K562 (cell line): ENCODE data around the gene DST. TPM values are rescaled to one million over a fixed set of nuclear protein-coding genes. Genes with fewer than 3 reads are reported as not detected.

Experiments used
- ATAC-seq: fragments of 200-7000 bp; cut with Tn5 transposase; 3 replicates; pipeline ENCODE4 v1.9.1; 2020; ENCODE audit warnings: moderate library complexity
- BruUV-seq: library from RNA; stranded (reverse); fragments of 400-500 nt; replicated peaks from 2 replicates; lab custom pipeline; 2021; lab: Mats Ljungman, UMichigan
- CTCF ChIA-PET: fragments of 300-600 bp; formaldehyde crosslinking; extraction: SDS; loops from one replicate; lab custom pipeline; 2021; ENCODE audit warnings: low intra/inter-chr PET ratio; lab: Yijun Ruan, JAX
- POLR2A ChIA-PET: fragments of 300-600, 350-650 bp; sonication (Branson Sonifier 250); formaldehyde crosslinking; extraction: SDS; loops from one replicate; lab custom pipeline; 2021; ENCODE audit warnings: antibody characterized with exemption, inconsistent platforms; lab: Yijun Ruan, JAX
- DNase-seq, 4 experiments: peaks; one replicate each; pipeline versions ENCODE4 v3.0.0 to v3.0.0-alpha.2; 2011 to 2018; ENCODE audit warnings: low spot score in 3 of 4, mixed read lengths in 3 of 4; ENCODE audit errors: extremely low read depth in 1 of 4
- FAIRE-seq: peaks from 2 replicates; lab custom pipeline; 2011; peaks lifted over from hg19 to GRCh38; lab: Jason Lieb, UNC
- H2AFZ ChIP-seq: 2 replicates; pipeline ENCODE4 v1.6.0; 2011; ENCODE audit warnings: low read depth, low read length, control low read depth, inconsistent platforms
- H3K27ac ChIP-seq: fragments of 200-600 bp; 3 replicates; pipeline ENCODE4 v1.8.0; 2011; ENCODE audit warnings: low read depth, mild to moderate bottlenecking, control low read depth, inconsistent platforms, low read length, moderate library complexity, mixed read lengths; ENCODE audit errors: extremely low read depth
- H3K27me3 ChIP-seq, 2 experiments: fragments of 300-600 bp in 1 of 2; 2 replicates in 1 of 2; 3 replicates in 1 of 2; pipeline versions ENCODE4 v1.6.0 to v1.8.0; 2011; ENCODE audit warnings: inconsistent platforms in 2 of 2, low read length in 2 of 2, mild to moderate bottlenecking in 1 of 2, mixed read lengths in 1 of 2, moderate library complexity in 1 of 2; ENCODE audit not compliant: control insufficient read depth in 2 of 2, insufficient read depth in 2 of 2
- H3K36me3 ChIP-seq: fragments of 300-600 bp; 3 replicates; pipeline ENCODE4 v1.8.0; 2011; ENCODE audit warnings: mild to moderate bottlenecking, low read length, inconsistent platforms; ENCODE audit not compliant: control insufficient read depth, insufficient read depth
- H3K4me1 ChIP-seq, 2 experiments: fragments of 200-600 bp in 1 of 2; replicated peaks in 1 of 2; 2 replicates in 1 of 2; 3 replicates in 1 of 2; pipeline versions ENCODE4 v1.5.1 to v1.8.0; 2011; ENCODE audit warnings: inconsistent platforms in 2 of 2, low read length in 2 of 2, mild to moderate bottlenecking in 1 of 2, mixed read lengths in 1 of 2, moderate library complexity in 1 of 2; ENCODE audit not compliant: control insufficient read depth in 2 of 2, insufficient read depth in 2 of 2
- H3K4me2 ChIP-seq: 2 replicates; pipeline ENCODE4 v1.6.1; 2011; ENCODE audit warnings: low read length, control low read depth, inconsistent platforms, mixed read lengths; ENCODE audit not compliant: insufficient read depth
- H3K4me3 ChIP-seq: fragments of 200-600 bp; sonication (generic), shearing (Covaris generic); 2 replicates; pipeline ENCODE4 v1.5.1; 2016; ENCODE audit warnings: control low read depth, inconsistent platforms
- H3K79me2 ChIP-seq: fragments of 200-600 bp; 3 replicates; pipeline ENCODE4 v1.8.0; 2011; ENCODE audit warnings: low read length, inconsistent platforms; ENCODE audit not compliant: control insufficient read depth, insufficient read depth
- H3K9ac ChIP-seq, 2 experiments: 2 replicates each; pipeline versions ENCODE4 v1.6.0 to v1.6.1; 2011; ENCODE audit warnings: low read depth in 2 of 2, low read length in 2 of 2, control low read depth in 1 of 2, inconsistent platforms in 1 of 2, mild to moderate bottlenecking in 1 of 2, mixed read lengths in 1 of 2; ENCODE audit not compliant: insufficient read depth in 1 of 2
- H3K9me1 ChIP-seq: one replicate; pipeline ENCODE4 v1.6.0; 2011; ENCODE audit warnings: inconsistent platforms, mild to moderate bottlenecking, low read length, moderate library complexity; ENCODE audit not compliant: control insufficient read depth, insufficient read depth
- H3K9me3 ChIP-seq: replicated peaks from 2 replicates; pipeline ENCODE4 v1.5.1; 2011; ENCODE audit warnings: low read depth, low read length, inconsistent platforms; ENCODE audit not compliant: control insufficient read depth, insufficient read depth
- H4K20me1 ChIP-seq: replicated peaks from 2 replicates; pipeline ENCODE4 v1.6.1; 2011; ENCODE audit warnings: low read length, inconsistent platforms, mixed read lengths; ENCODE audit not compliant: control insufficient read depth, insufficient read depth
- CBFA2T3 ChIP-seq: fragments of 450-650 bp; IDR thresholded peaks from 2 replicates; pipeline ENCODE4 v1.6.1; 2017
- NEUROD1 ChIP-seq: fragments of 150-350 bp; IDR thresholded peaks from 2 replicates; pipeline ENCODE4 v1.6.1; 2014; ENCODE audit warnings: borderline replicate concordance, low read length, low read depth; ENCODE audit not compliant: partially characterized antibody
- NFE2 ChIP-seq: IDR thresholded peaks from 2 replicates; pipeline ENCODE4 v1.6.1; 2014; ENCODE audit warnings: antibody characterized with exemption, low read depth
- PHB2 ChIP-seq: fragments of 450-650 bp; IDR thresholded peaks from 2 replicates; pipeline ENCODE4 v1.6.1; 2017; ENCODE audit warnings: low read depth
- PURB ChIP-seq: sonication (generic); formaldehyde crosslinking; IDR thresholded peaks from 2 replicates; pipeline ENCODE4 v1.9.0; 2021; ENCODE audit warnings: low read depth, mild to moderate bottlenecking, missing genetic modification reagents
- TFE3 ChIP-seq: fragments of 450-650 bp; formaldehyde crosslinking; IDR thresholded peaks from 2 replicates; pipeline ENCODE4 v1.4.0; 2020; ENCODE audit warnings: mild to moderate bottlenecking, mixed read lengths
- ZBTB8A ChIP-seq: fragments of 450-650 bp; IDR thresholded peaks from 2 replicates; pipeline ENCODE4 v1.6.1; 2018; ENCODE audit warnings: mild to moderate bottlenecking, moderate library complexity; ENCODE audit not compliant: partially characterized antibody
- ZNF23 ChIP-seq: fragments of 250-450 bp; sonication (Bioruptor Pico); IDR thresholded peaks from 2 replicates; pipeline ENCODE4 v1.4.0; 2020; ENCODE audit warnings: mild to moderate bottlenecking
- ZNF436 ChIP-seq: fragments of 250-450, 450-650 bp; sonication (Bioruptor Pico); formaldehyde crosslinking; IDR thresholded peaks from 2 replicates; pipeline ENCODE4 v1.7.0; 2020; ENCODE audit warnings: mild to moderate bottlenecking
- WGBS: fragments of 100-300 bp; shearing (Covaris generic); methylation state at CpG from one replicate; pipeline ENCODE4 v1.1.6; 2016; ENCODE audit warnings: low coverage, mixed read lengths; ENCODE audit not compliant: insufficient coverage; ENCODE audit errors: missing lambda C conversion rate; 5-methylcytosine and 5-hydroxymethylcytosine counted together
- in situ Hi-C: fragments of 300-500 bp; cut with MboI; formaldehyde crosslinking; loops from 4 replicates; pipeline ENCODE4 v1.15.0; 2018; ENCODE audit warnings: inconsistent platforms, mixed read lengths
- intact Hi-C: fragments of 100-400 bp; cut with micrococcal nuclease; formaldehyde crosslinking; loops from 2 replicates; pipeline ENCODE4 v1.14.2; 2022
- polyA plus RNA-seq, 8 experiments: library from polyadenylated mRNA; depleted of rRNA in 4 of 8; stranded (reverse) in 5 of 8; unstranded in 3 of 8; fragments of >200 nt; fragmentation: Nextera tagmentation in 2 of 8; fragmentation: Illumina TruSeq in 1 of 8; extraction: Ambion mirVana in 2 of 8; extraction: Trizol in 1 of 8; gene quantifications; 2 replicates each; pipeline versions ENCODE4 v1.2.1 to v1.2.3, GENCODE V29; 2011 to 2014; ENCODE audit warnings: inconsistent platforms in 1 of 8, missing spikeins in 1 of 8
- total RNA-seq, 7 experiments: library from RNA; depleted of rRNA in 6 of 7; stranded (reverse); fragments of >200 nt in 6 of 7; fragmentation: Illumina TruSeq in 2 of 7; extraction: Trizol in 2 of 7; gene quantifications; 2 replicates each; pipeline versions ENCODE4 v1.2.1 to v1.2.3, GENCODE V29; 2011 to 2021; ENCODE audit warnings: low replicate concordance in 1 of 7
- TF ChIP-seq, protein P1 (sequence below): sonication (generic); IDR thresholded peaks from 2 replicates; pipeline ENCODE4 v1.6.1; 2016
- TF ChIP-seq, protein P2 (sequence below): fragments of 450-650 bp; IDR thresholded peaks from 2 replicates; pipeline ENCODE4 v1.7.1; 2018; ENCODE audit warnings: mild to moderate bottlenecking, low read depth; ENCODE audit not compliant: partially characterized antibody
- TF ChIP-seq, protein P3 (sequence below): fragments of 450-650 bp; formaldehyde crosslinking; IDR thresholded peaks from 2 replicates; pipeline ENCODE4 v1.4.0; 2020; ENCODE audit warnings: mild to moderate bottlenecking, moderate library complexity
- TF ChIP-seq, protein P4 (sequence below): conservative IDR thresholded peaks from 2 replicates; pipeline ENCODE4 v1.6.1; 2011; ENCODE audit warnings: low read depth, mild to moderate bottlenecking, low read length; ENCODE audit not compliant: control insufficient read depth

DST gene
- total and polyA plus RNA-seq, 9 of the 15 experiments (the other 6 are each of a cell fraction or from before 2014, with no cell fraction given) = 5.2 to 21.9 (median 13.3) TPM

GRCh38 chr6:56556751-56557540 lies 85.7 kb downstream of the DST start:
- Histone ChIP-seq H4K20me1 (no peaks in the 10 kb centered on the region), H3K4me2 (no peak overlapping the region), H3K27me3 (no peaks in the 10 kb centered on the region), H2AFZ (no peak overlapping the region), H3K9me3 (no peaks in the 10 kb centered on the region), H3K79me2 (no peaks in the 10 kb centered on the region), H3K4me3 (no peak overlapping the region), H3K9me1 (no peaks in the 10 kb centered on the region), H3K36me3 (no peaks in the 10 kb centered on the region), H3K9ac (no peak overlapping the region), H3K4me1 (no peaks in the 10 kb centered on the region), H3K27ac (no peak overlapping the region)
- in situ Hi-C loops = no loop called here
- FAIRE-seq (no peak), DNase-seq (no peak), ATAC-seq (no peak)
- 38% methylated on average over 1 of the region's 1 CpG for WGBS
- ChIA-PET POLR2A (no interaction called here), CTCF (no interaction called here)
- intact Hi-C loops = no loop called here
- no TSS peak for BruUV-seq
- TF ChIP-seq TFE3 (CRISPR knock-in tag) (no peak), ZBTB8A (no peak), ZNF23 (CRISPR knock-in tag) (no peak), ZNF436 (CRISPR knock-in tag) (no peak), NFE2 (no peak), PURB (no peak), NEUROD1 (no peak), CBFA2T3 (no peak), PHB2 (no peak)
- TF ChIP-seq, protein P1, sequence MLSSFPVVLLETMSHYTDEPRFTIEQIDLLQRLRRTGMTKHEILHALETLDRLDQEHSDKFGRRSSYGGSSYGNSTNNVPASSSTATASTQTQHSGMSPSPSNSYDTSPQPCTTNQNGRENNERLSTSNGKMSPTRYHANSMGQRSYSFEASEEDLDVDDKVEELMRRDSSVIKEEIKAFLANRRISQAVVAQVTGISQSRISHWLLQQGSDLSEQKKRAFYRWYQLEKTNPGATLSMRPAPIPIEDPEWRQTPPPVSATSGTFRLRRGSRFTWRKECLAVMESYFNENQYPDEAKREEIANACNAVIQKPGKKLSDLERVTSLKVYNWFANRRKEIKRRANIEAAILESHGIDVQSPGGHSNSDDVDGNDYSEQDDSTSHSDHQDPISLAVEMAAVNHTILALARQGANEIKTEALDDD = no peak
- TF ChIP-seq, protein P2, sequence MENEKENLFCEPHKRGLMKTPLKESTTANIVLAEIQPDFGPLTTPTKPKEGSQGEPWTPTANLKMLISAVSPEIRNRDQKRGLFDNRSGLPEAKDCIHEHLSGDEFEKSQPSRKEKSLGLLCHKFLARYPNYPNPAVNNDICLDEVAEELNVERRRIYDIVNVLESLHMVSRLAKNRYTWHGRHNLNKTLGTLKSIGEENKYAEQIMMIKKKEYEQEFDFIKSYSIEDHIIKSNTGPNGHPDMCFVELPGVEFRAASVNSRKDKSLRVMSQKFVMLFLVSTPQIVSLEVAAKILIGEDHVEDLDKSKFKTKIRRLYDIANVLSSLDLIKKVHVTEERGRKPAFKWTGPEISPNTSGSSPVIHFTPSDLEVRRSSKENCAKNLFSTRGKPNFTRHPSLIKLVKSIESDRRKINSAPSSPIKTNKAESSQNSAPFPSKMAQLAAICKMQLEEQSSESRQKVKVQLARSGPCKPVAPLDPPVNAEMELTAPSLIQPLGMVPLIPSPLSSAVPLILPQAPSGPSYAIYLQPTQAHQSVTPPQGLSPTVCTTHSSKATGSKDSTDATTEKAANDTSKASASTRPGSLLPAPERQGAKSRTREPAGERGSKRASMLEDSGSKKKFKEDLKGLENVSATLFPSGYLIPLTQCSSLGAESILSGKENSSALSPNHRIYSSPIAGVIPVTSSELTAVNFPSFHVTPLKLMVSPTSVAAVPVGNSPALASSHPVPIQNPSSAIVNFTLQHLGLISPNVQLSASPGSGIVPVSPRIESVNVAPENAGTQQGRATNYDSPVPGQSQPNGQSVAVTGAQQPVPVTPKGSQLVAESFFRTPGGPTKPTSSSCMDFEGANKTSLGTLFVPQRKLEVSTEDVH = no peak
- TF ChIP-seq, protein P3, sequence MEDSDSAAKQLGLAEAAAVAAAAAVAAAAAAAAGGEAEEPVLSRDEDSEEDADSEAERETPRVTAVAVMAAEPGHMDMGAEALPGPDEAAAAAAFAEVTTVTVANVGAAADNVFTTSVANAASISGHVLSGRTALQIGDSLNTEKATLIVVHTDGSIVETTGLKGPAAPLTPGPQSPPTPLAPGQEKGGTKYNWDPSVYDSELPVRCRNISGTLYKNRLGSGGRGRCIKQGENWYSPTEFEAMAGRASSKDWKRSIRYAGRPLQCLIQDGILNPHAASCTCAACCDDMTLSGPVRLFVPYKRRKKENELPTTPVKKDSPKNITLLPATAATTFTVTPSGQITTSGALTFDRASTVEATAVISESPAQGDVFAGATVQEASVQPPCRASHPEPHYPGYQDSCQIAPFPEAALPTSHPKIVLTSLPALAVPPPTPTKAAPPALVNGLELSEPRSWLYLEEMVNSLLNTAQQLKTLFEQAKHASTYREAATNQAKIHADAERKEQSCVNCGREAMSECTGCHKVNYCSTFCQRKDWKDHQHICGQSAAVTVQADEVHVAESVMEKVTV (CRISPR knock-in tag) = no peak
- TF ChIP-seq, protein P4, sequence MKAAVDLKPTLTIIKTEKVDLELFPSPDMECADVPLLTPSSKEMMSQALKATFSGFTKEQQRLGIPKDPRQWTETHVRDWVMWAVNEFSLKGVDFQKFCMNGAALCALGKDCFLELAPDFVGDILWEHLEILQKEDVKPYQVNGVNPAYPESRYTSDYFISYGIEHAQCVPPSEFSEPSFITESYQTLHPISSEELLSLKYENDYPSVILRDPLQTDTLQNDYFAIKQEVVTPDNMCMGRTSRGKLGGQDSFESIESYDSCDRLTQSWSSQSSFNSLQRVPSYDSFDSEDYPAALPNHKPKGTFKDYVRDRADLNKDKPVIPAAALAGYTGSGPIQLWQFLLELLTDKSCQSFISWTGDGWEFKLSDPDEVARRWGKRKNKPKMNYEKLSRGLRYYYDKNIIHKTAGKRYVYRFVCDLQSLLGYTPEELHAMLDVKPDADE = no peak
